HG02763 (cell line): ENCODE results near the gene CMTM3.
"Not testable (repeated sequence)": the region's sequence is repeated elsewhere in the genome, so short reads cannot be mapped to it uniquely, and the experiment has no call there.

ENCODE experiments used
- ATAC-seq: cut with Tn5 transposase; IDR thresholded peaks from one replicate; pipeline ENCODE4 v1.9.1; 2021; ENCODE audit warnings: mild to moderate bottlenecking, moderate library complexity; ENCODE audit not compliant: unreplicated experiment

CMTM3 gene

DNA sequence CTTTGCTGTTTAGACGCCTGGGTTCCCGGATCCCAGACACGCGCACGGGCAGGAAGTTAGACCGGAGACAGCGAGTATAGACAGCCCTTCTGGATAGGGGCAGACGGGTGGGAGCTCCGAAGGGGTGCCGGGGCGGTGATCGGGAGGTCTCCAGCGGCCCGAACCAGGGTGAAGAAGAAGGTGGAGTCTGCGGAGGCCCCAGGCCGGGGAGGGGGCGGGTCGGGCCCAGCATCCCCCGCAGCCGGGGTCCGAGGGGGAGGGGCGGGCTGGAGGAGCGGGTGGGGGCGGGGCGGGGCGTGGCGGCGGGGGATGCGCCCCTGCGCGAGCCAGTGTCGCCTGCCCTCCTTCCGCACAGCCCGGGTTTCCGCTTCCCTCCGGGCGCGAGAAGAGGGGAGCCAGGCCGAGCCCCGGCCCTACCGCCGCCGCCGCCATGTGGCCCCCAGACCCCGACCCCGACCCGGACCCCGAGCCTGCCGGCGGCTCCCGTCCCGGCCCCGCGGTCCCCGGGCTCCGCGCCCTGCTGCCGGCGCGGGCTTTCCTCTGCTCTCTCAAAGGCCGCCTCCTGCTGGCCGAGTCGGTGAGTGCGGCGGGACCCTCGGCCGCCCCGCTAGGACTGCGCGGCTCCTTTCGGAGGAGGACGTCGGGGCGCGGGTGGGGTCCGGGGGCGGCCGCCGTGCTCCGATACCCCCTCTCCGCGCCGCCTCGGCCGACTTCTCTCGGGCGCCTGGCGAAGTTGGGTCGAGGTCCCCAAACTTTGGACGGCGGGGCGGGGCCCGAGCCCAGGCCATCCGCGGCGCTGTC, at the start of gene CMTM3:
Gene CMTM3, plus strand, starts transcription at position 329 of the 801 bp plus-strand sequence. Its CDS starts 102 bp downstream, at position 431.
- no peak for ATAC-seq

GRCh38 chr16:66560107-66560506, 44.4 kb upstream of the CMTM3 start:
- ATAC-seq, result no peak

GRCh38 chr16:66561381-66562080, 43.0 kb upstream of the CMTM3 start:
- ATAC-seq, result no peak

GRCh38 chr16:66562409-66562808, 42.1 kb upstream of the CMTM3 start:
- no peak for ATAC-seq

DNA sequence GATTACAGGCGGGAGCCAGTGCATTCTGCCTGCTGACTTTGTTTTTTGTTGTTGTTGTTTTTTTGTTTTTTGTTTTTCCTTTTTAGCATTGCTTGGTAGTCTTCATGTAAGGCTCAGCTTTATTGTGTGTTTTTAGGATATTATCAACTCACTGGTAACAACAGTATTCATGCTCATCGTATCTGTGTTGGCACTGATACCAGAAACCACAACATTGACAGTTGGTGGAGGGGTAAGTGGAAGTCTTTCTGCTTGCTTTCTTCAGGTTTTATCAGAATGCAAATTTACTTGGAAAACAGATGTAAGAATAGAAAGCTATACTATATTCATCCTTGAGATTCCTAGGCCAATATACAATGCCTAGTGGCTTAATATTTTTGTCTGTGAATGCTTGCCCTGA, 41.5 kb upstream of the CMTM3 start:
- no peak for ATAC-seq

- no peak for ATAC-seq
Observed at GRCh38 chr16:66563574-66564334, 40.8 kb upstream of the CMTM3 start.

DNA sequence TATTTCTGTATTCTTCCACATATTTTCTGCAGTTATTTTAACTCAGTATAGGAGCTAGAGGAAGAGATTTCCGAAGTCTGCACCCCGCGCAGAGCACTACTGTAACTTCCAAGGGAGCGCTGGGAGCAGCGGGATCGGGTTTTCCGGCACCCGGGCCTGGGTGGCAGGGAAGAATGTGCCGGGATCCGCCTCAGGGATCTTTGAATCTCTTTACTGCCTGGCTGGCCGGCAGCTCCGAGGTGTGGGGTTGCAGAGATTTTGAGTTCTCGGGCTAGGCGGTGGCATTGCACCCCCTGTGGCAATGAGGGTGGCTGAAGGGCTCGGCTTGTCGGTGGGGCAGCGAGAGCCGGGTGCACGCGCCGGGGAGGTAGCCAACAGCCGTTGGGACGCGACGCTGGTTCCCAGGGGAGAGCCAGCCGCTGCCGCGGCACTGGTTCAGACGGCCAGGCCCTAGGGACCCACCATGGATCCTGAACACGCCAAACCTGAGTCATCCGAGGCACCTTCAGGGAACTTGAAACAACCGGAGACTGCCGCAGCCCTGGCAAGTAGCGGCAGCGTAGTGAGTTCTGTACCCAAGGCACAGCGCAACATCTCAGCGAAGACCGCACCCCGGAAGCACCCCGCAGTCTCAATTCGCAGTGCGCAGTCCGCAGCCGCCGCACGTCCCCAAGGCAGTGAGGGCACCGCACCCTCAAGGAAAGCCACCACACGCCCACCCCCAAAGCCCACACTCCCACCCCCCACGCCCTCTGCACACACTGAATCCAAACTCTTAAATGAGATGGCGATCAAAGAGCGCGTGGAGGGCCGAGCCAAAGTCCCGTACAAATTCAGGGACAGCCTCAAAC, 38.2 kb upstream of the CMTM3 start, which contains the start of gene CMTM1:
Gene CMTM1, plus strand, starts transcription at position 389 of the 851 bp plus-strand sequence. Its CDS starts 75 bp downstream, at position 464.
- ATAC-seq, result no peak

GRCh38 chr16:66567270-66567669, 37.2 kb upstream of the CMTM3 start:
- ATAC-seq, result not testable (repeated sequence)

GRCh38 chr16:66568355-66568754, 36.1 kb upstream of the CMTM3 start:
- ATAC-seq, result no peak

DNA sequence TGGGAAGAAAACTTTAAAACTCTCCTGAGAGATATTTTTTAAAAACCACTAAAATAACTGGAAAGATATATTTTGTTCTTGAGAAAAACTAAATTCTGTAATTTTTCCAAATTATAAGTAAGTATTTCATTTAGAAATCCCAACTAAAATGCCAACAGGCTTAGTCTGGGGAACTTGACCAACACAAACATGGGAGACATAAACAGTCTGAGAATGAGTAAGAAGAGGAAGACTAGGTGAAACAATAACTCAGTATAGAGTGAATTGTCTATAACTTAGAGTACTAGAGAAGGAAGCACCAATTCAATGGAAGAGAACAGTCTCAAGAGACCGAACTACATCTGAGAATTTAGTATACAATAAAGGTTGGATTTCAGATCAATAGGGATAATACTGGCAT, 35.4 kb upstream of the CMTM3 start:
- ATAC-seq, result no peak

DNA sequence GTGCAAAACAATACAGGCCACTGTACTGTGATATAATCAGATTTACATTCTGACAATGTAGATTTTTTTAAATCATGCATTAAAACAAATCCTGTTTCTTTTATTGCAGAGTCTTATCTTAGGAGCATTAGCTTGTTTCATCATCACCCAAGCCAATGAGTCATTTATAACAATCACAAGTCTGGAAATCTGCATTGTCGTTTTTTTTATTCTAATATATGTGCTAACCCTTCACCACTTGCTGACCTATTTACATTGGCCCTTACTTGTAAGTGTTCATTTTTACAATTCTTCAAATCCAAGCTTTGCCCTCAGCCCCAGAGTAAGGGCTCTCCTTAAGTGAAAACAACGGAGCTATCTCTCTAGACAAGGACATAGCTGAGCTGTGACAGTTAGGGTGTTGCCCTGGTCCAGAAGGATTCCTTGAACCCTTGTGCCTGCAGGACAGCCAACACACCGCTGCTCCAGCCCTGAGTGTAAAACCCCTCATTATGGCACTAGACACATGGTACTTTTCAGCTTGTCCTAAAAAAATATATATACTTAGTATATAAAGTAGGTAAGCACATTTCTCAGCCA, 34.6 kb upstream of the CMTM3 start:
- ATAC-seq, result no peak

- ATAC-seq, result no peak
Observed at GRCh38 chr16:66572356-66572755, 32.1 kb upstream of the CMTM3 start.

GRCh38 chr16:66574081-66574480, 30.4 kb upstream of the CMTM3 start:
- ATAC-seq, result no peak

GRCh38 chr16:66574531-66574930, 30.0 kb upstream of the CMTM3 start:
- no peak for ATAC-seq

GRCh38 chr16:66575060-66575459, 29.4 kb upstream of the CMTM3 start:
- ATAC-seq, result no peak

DNA sequence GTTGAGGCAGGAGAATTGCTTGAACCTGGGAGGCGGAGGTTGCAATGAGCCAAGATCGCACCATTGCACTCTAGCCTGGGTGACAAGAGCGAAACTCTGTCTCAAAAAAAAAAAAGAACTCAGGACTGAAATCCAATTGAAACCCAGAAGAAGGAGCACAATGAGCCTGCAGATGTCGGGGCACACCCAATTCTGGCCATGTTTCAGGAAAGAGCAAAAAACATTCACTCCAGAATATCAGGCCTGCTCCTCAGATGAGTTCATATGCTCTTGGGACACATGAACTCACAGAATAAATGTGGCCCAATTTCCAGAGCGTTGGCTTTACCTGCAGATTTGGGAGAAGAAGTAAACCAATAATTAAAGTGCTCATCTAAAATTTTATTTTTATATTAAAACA, 28.2 kb upstream of the CMTM3 start:
- no peak for ATAC-seq

DNA sequence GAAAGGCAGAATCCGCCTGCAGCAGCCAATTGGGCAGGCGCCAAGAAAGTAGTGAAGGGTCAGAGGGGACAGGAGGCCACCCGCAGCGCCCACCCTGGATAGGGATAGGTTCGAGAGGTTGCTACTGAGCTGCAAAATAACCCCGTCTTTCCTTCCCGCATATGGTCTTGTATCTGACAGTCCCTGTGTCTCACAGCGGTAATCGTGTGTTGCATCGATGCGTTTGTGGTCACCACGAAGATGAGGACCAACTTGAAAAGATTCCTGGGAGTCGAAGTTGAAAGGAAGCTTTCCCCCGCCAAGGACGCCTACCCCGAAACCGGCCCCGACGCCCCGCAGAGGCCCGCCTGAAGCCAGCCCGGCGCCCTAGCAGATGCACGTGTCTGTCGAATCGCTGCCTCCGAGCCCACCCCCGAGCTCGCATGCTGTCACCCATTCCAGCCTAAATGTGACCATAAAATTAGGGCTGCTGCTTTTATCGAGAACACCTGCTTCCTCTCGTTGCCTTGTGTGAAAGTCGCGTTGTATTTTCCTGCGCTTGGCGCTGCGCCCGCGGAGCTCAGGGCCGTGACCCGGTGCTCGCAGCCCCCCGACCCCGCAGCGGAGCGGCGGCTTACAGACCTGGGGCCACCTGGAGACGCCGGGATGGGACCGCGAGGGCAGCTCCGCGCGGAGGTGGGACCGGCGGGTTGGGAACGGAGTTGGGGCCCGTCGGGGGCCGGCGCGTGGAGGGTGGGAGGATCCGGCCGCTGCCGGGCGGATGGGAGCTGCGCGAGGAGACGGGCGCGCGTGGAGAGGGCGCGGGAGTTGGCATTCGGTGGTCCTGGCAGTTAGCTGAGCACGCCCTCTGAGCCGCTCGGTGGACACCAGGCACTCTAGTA, 25.6 kb upstream of the CMTM3 start, which contains the start of gene CMTM2:
Gene CMTM2, plus strand, starts transcription at position 813 of the 881 bp plus-strand sequence. CDS start 145 bp downstream, outside the sequence.
- no peak for ATAC-seq

DNA sequence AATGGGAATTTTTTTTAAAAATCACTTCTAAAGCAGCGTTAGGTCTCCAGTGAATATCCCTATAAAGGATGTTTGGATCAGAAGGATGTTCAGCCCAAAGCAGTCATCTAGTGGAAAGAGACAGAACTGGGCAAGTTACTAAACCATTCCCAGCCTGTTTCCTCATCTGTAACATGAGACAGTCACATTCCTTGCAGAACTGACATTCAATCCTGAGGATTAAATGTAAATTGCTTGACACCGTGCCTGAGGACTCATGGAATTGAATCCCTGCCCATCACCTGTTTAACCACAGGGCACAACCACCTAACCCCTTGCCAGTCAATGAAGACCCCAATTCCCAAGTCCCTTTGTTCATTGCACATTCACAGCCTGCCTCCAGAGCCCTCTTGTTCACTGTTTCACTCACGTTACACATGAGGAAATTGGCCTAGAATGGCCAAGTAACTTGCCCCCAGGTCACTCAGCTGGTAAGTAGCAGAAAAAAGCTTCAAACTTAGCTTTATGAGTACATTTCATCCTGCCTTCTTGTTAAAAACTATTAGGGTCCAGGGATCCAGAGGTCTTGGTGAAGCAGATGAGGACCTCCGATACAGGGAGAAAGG, 23.8 kb upstream of the CMTM3 start:
- no peak for ATAC-seq
